K562 (cell line): Measurements from ENCODE around the gene PMPCB. TPM values are rescaled to one million over a fixed set of nuclear protein-coding genes. Genes with fewer than 3 reads are reported as not detected.

ENCODE experiments used
- ARID2 ChIP-seq: fragments of 450-650 bp; IDR thresholded peaks from 2 replicates; pipeline ENCODE4 v1.6.1; 2017; ENCODE audit warnings: antibody characterized with exemption, mild to moderate bottlenecking
- ELF4 ChIP-seq: fragments of 450-650 bp; formaldehyde crosslinking; IDR thresholded peaks from 2 replicates; pipeline ENCODE4 v1.4.0; 2022; ENCODE audit warnings: missing genetic modification characterization
- ESRRB ChIP-seq: fragments of 250-450 bp; sonication (Bioruptor Pico); IDR thresholded peaks from 2 replicates; pipeline ENCODE4 v1.5.0; 2020; ENCODE audit warnings: mild to moderate bottlenecking, moderate library complexity, borderline replicate concordance
- GATAD2A ChIP-seq: fragments of 450-650 bp; IDR thresholded peaks from 2 replicates; pipeline ENCODE4 v1.6.1; 2017
- ZNF212 ChIP-seq: fragments of 450-650 bp; formaldehyde crosslinking; IDR thresholded peaks from 2 replicates; pipeline ENCODE4 v1.4.0; 2020; ENCODE audit warnings: mild to moderate bottlenecking
- polyA plus RNA-seq, 8 experiments: library from polyadenylated mRNA; depleted of rRNA in 4 of 8; stranded (reverse) in 5 of 8; unstranded in 3 of 8; fragments of >200 nt; fragmentation: Nextera tagmentation in 2 of 8; fragmentation: Illumina TruSeq in 1 of 8; extraction: Ambion mirVana in 2 of 8; extraction: Trizol in 1 of 8; gene quantifications; 2 replicates each; pipeline versions ENCODE4 v1.2.1 to v1.2.3, GENCODE V29; 2011 to 2014; ENCODE audit warnings: inconsistent platforms in 1 of 8, missing spikeins in 1 of 8
- total RNA-seq, 7 experiments: library from RNA; depleted of rRNA in 6 of 7; stranded (reverse); fragments of >200 nt in 6 of 7; fragmentation: Illumina TruSeq in 2 of 7; extraction: Trizol in 2 of 7; gene quantifications; 2 replicates each; pipeline versions ENCODE4 v1.2.1 to v1.2.3, GENCODE V29; 2011 to 2021; ENCODE audit warnings: low replicate concordance in 1 of 7
- TF ChIP-seq, protein P1 (sequence below): fragments of 250-450 bp; sonication (Bioruptor Pico); IDR thresholded peaks from 2 replicates; pipeline ENCODE4 v1.6.1; 2021; ENCODE audit warnings: mild to moderate bottlenecking
- TF ChIP-seq, protein P2 (sequence below), 2 experiments: fragments of 450-650 bp; formaldehyde crosslinking in 1 of 2; IDR thresholded peaks; 2 replicates each; pipeline versions ENCODE4 v1.4.0 to v1.6.1; 2014 to 2020; ENCODE audit warnings: mild to moderate bottlenecking in 2 of 2, borderline replicate concordance in 1 of 2, low read depth in 1 of 2
- TF ChIP-seq, protein P3 (sequence below): IDR thresholded peaks from 3 replicates; pipeline ENCODE4 v1.6.1; 2011; ENCODE audit warnings: borderline replicate concordance, mild to moderate bottlenecking; ENCODE audit not compliant: insufficient read length, insufficient read depth
- TF ChIP-seq, protein P4 (sequence below): fragments of 250-450 bp; sonication (Bioruptor Pico); IDR thresholded peaks from 2 replicates; pipeline ENCODE4 v1.8.0; 2021; ENCODE audit warnings: borderline replicate concordance, mild to moderate bottlenecking, moderate library complexity; ENCODE audit not compliant: poor library complexity, severe bottlenecking

The PMPCB gene
- total and polyA plus RNA-seq, 9 of the 15 experiments (the other 6 are each of a cell fraction or from before 2014, with no cell fraction given) = 61.2 to 209 (median 105) TPM

DNA sequence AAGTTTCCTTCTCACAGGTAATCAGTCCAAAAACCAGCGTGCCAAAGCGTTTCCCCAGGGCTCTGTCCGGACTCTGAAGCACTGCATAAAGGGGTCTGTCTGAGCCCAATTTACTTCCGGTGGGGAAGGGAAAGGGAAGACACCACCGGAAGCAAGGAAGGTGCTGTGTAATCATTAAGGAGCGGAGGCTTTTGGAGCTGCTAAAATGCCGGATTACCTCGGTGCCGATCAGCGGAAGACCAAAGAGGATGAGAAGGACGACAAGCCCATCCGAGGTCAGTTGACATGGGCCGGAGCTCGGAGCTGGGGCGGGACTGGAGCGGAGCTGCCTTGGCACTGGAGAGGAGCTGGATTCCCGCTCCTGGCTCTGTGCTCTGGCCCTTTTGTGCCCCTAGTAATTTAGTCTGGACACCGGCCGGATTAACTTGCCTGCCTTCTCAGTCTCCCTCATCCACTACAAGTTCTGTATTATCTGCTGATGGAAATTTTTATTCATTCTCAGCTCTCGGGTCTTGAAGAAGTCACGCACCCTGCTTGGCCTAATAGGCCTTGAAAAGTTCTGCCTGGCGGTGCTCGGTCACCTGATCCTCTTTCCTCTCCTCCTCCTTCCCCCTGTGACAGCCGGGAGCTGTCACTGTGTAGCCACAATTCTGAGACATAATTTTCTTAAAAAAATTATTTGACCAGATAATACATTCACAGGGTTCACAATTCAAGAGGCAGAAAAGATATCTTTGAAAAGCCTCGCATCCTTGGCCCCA, 50.5 kb downstream of the PMPCB start, which contains the start of gene PSMC2 (continued):
- TF ChIP-seq, protein P1, sequence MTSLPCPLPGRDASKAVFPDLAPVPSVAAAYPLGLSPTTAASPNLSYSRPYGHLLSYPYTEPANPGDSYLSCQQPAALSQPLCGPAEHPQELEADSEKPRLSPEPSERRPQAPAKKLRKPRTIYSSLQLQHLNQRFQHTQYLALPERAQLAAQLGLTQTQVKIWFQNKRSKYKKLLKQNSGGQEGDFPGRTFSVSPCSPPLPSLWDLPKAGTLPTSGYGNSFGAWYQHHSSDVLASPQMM (CRISPR knock-in tag) = no peak
- TF ChIP-seq ZNF212 (CRISPR knock-in tag) (no peak), GATAD2A (no peak), ESRRB (CRISPR knock-in tag) (no peak), ELF4 (CRISPR knock-in tag) (no peak), ARID2 (no peak)
- TF ChIP-seq, protein P2, sequence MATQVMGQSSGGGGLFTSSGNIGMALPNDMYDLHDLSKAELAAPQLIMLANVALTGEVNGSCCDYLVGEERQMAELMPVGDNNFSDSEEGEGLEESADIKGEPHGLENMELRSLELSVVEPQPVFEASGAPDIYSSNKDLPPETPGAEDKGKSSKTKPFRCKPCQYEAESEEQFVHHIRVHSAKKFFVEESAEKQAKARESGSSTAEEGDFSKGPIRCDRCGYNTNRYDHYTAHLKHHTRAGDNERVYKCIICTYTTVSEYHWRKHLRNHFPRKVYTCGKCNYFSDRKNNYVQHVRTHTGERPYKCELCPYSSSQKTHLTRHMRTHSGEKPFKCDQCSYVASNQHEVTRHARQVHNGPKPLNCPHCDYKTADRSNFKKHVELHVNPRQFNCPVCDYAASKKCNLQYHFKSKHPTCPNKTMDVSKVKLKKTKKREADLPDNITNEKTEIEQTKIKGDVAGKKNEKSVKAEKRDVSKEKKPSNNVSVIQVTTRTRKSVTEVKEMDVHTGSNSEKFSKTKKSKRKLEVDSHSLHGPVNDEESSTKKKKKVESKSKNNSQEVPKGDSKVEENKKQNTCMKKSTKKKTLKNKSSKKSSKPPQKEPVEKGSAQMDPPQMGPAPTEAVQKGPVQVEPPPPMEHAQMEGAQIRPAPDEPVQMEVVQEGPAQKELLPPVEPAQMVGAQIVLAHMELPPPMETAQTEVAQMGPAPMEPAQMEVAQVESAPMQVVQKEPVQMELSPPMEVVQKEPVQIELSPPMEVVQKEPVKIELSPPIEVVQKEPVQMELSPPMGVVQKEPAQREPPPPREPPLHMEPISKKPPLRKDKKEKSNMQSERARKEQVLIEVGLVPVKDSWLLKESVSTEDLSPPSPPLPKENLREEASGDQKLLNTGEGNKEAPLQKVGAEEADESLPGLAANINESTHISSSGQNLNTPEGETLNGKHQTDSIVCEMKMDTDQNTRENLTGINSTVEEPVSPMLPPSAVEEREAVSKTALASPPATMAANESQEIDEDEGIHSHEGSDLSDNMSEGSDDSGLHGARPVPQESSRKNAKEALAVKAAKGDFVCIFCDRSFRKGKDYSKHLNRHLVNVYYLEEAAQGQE (IDR thresholded peaks at IDR 0.05; ENCODE audit: borderline replicate concordance) = peak; percentile 37
- TF ChIP-seq, protein P2 (CRISPR knock-in tag; IDR thresholded peaks at IDR 0.05; ENCODE audit: low read depth) = peak; percentile 62; the same call in 1 of the 2 replicates
- TF ChIP-seq, protein P3, sequence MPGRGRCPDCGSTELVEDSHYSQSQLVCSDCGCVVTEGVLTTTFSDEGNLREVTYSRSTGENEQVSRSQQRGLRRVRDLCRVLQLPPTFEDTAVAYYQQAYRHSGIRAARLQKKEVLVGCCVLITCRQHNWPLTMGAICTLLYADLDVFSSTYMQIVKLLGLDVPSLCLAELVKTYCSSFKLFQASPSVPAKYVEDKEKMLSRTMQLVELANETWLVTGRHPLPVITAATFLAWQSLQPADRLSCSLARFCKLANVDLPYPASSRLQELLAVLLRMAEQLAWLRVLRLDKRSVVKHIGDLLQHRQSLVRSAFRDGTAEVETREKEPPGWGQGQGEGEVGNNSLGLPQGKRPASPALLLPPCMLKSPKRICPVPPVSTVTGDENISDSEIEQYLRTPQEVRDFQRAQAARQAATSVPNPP = no peak
- TF ChIP-seq, protein P4, sequence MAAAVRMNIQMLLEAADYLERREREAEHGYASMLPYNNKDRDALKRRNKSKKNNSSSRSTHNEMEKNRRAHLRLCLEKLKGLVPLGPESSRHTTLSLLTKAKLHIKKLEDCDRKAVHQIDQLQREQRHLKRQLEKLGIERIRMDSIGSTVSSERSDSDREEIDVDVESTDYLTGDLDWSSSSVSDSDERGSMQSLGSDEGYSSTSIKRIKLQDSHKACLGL (CRISPR knock-in tag) = no peak
- TF ChIP-seq, all 486 proteins: peak for 157
